GM12873 (cell line): ENCODE data around the gene ACADVL.

ENCODE experiments used
- TF ChIP-seq, protein P1 (sequence below): IDR thresholded peaks from 2 replicates; pipeline ENCODE4 v1.5.1; 2012; ENCODE audit warnings: low read depth, mild to moderate bottlenecking, moderate library complexity, low read length, control low read depth; ENCODE audit not compliant: insufficient read depth; ENCODE audit errors: missing control alignments

ACADVL gene

DNA sequence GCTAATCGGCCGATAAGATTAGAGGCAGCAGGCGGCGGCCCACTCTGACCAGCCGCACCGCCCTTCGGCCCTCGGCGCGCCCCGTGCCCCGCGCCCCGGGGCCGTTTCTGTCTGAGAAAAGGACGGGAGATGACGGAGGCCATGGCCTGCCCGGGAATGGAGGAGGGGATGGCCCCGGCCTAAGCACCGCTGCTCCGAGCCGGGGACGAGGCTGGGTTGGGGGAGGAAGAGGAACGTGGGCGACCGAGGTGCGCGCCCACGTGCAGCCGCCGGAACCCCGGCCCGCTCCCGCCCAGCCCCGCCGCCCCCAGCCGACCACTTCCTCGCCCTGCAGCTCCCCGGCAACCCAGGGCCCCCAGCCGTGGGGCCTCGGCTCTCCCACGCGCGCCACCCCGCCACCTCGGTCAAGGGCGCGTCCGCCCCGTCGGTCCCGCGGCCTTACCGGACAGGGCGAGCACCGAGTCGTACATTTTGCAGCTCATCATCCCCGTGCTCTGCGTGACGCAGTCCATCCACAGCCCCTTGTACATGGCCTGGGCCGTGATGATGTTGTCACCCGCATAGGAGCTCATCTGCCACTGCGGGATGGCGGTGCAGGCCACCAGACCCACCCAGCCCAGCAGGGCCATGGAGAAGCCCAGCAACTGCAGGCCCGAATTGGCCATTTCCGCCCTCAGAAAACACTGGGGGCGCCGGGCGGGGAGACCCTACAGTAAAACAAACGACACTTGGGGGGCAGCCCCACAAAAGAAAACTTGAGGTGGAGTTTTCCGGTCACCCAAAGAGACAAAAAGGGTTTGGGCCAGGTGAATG, 41.8 kb downstream of the ACADVL start:
- TF ChIP-seq, protein P1, sequence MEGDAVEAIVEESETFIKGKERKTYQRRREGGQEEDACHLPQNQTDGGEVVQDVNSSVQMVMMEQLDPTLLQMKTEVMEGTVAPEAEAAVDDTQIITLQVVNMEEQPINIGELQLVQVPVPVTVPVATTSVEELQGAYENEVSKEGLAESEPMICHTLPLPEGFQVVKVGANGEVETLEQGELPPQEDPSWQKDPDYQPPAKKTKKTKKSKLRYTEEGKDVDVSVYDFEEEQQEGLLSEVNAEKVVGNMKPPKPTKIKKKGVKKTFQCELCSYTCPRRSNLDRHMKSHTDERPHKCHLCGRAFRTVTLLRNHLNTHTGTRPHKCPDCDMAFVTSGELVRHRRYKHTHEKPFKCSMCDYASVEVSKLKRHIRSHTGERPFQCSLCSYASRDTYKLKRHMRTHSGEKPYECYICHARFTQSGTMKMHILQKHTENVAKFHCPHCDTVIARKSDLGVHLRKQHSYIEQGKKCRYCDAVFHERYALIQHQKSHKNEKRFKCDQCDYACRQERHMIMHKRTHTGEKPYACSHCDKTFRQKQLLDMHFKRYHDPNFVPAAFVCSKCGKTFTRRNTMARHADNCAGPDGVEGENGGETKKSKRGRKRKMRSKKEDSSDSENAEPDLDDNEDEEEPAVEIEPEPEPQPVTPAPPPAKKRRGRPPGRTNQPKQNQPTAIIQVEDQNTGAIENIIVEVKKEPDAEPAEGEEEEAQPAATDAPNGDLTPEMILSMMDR: no peak

DNA sequence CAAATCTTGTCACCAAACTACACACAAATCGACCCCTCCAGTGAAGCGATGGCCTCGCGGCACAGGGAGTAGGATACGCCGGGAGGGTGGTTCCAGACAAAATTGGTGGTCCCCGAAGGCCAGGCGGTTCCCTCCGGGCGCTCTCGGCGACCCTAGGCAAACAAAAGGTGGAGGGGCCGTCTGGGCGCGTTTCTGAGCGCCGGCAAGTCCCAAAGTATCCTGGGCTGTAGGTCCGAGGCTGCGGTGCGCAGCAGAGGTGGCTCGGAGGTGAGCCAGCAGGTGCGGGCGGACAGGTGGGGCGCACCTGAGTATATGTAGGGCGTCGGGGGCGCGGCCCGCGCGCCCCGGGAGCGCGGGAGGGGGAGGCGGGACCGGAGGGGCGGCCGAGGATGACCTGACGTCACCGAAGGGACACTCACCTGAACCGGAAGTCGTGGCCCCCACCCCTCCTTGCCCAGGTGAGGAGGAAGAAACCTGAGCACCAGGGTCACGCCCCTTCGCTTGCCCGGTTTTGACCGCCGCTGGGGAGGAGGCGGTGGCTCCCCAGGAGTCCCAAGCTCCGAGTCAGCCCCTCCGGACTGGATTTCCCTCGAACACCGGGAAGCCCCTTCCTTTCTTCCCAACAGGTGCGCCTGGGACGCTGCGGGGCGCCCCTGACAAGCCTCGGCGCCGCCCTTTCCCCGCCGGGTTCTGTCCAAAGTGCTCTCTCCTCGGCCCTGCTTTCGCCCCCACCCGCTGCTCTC, 42.6 kb downstream of the ACADVL start, which contains the start of gene CLDN7:
CLDN7 (minus strand) TSS at position 287 of the 743 bp plus-strand sequence. CDS start 435 bp downstream, outside the sequence.
- TF ChIP-seq, protein P1: no peak

DNA sequence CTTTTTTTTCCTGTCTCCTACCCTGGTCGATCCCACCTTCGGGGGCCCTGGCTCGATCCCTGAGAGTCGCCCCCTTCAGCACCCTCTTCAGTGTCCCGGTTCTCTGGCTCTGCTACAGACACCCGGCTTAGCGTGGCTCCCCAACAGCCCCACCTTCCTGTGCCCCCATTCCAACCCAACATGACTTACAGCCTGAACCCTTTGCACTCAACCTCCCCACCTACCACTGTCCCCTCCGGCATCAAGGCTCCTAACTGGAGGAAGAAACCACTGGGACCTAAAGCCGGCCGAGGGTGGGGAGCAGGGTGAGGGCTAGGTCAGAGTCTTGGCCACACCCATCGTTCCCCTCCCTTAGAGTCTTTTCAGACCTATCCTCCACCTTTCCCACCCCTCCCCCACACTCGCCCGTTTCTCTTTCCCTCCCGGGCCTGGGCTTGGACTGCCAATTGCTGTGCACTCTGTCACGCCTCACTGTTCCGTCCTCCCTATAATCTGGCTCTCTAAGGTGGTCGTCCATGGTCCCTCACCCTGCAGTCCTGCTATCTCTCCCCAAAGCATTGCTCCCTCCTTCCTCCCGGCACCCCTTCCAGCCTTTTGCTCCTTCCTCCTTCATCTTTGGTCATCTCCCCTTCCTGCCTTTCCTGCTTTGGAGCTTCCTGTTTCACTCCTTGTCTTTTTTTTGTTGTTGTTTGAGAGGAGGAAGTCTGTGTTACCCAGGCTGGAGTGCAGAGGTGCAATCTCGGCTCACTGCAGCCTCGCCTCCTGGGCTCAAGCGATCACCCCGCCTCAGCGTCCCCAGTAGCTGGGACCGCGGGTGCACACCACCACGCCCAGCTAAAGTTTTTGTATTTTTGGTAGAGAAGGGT, 43.4 kb downstream of the ACADVL start:
- TF ChIP-seq, protein P1: no peak

DNA sequence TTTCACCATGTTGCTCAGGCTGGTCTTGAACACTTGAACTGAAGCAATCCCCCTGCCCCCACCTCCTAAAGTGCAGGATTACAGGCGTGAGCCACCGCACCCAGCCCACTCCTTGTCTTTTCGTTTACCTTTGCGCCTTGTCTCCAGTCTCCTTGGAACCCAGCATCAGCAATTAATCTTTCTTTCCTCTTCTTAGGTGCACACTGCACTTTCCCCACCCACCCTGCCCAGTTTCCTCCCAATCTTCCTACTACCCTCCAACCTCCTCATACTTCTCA, 44.0 kb downstream of the ACADVL start:
- TF ChIP-seq, protein P1: no peak

DNA sequence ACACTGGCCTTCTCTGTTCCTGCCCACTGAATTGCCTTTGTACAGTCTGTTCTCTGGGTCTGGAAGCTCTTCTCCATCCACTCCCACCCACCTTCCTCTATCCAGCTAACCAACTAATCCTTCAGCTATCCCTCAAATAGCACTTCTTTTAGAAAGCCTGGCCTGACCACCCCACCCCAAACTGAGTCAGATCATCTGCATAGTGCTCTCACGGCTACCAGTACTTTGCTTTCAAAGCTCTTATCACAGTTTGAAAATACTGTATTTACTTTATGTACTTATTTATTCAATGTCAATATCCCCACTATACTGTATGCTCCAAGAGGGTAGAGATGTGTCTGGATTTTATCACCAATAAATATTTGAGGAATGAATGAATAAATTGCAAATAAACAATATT, 47.0 kb downstream of the ACADVL start:
- TF ChIP-seq, protein P1: no peak
